H1 (cell line): ENCODE measurements around the gene ROR1. TPM values are rescaled to one million over a fixed set of nuclear protein-coding genes. Genes with fewer than 3 reads are reported as not detected.

Experiments
- BACH1 ChIP-seq: IDR thresholded peaks from 2 replicates; pipeline ENCODE4 v1.6.1; 2012; ENCODE audit warnings: low read length, improper control_type of control experiment
- CEBPB ChIP-seq: IDR thresholded peaks from 2 replicates; pipeline ENCODE4 v1.6.1; 2012; ENCODE audit warnings: low read depth, low read length
- CHD2 ChIP-seq: IDR thresholded peaks from 2 replicates; pipeline ENCODE4 v1.6.1; 2012; ENCODE audit warnings: low read length, improper control_type of control experiment
- JUN ChIP-seq: IDR thresholded peaks from 2 replicates; pipeline ENCODE4 v1.6.1; 2011; ENCODE audit warnings: low read depth, mild to moderate bottlenecking, improper control_type of control experiment, low read length
- KDM5A ChIP-seq: fragments of 200-600 bp; IDR thresholded peaks from 2 replicates; pipeline ENCODE4 v1.7.1; 2012; ENCODE audit warnings: mild to moderate bottlenecking, low read length, inconsistent platforms, mixed read lengths
- NRF1 ChIP-seq: IDR thresholded peaks from 2 replicates; pipeline ENCODE4 v1.6.1; 2011; ENCODE audit warnings: mild to moderate bottlenecking, low read depth, low read length, improper control_type of control experiment
- PHF8 ChIP-seq: fragments of 200-600 bp; sonication (generic); conservative IDR thresholded peaks from 2 replicates; pipeline ENCODE4 v1.7.1; 2012; ENCODE audit warnings: low read depth, mild to moderate bottlenecking, inconsistent platforms, low read length, moderate library complexity
- RNF2 ChIP-seq: fragments of 200-900, 300-1000 bp; sonication (generic); IDR thresholded peaks from 2 replicates; pipeline ENCODE4 v1.7.1; 2016; ENCODE audit warnings: borderline replicate concordance, low read depth, mild to moderate bottlenecking, antibody characterized with exemption, low read length; ENCODE audit not compliant: poor library complexity, severe bottlenecking; ENCODE audit errors: missing control alignments
- TCF12 ChIP-seq: IDR thresholded peaks from 2 replicates; pipeline ENCODE4 v1.6.1; 2011; ENCODE audit warnings: low read depth, mild to moderate bottlenecking, low read length
- ZNF274 ChIP-seq: IDR thresholded peaks from 2 replicates; pipeline ENCODE4 v1.7.0; 2012; ENCODE audit warnings: low read length, borderline replicate concordance; ENCODE audit errors: extremely low read depth
- polyA plus RNA-seq, 7 experiments: library from polyadenylated mRNA; depleted of rRNA in 3 of 7; stranded (reverse) in 5 of 7; unstranded in 2 of 7; fragments of >200 nt in 5 of 7; fragments of 200-250 nt in 2 of 7; gene quantifications; 1 replicate in 5 of 7; 2 replicates in 1 of 7; 4 replicates in 1 of 7; pipeline versions ENCODE4 v1.2.1 to v1.2.3, GENCODE V29; 2011 to 2013; ENCODE audit warnings: missing spikeins in 2 of 7, mixed read lengths in 2 of 7
- total RNA-seq: library from RNA; stranded (reverse); fragmentation: NEBNext Ultra II Directional; extraction: Animal tissue kit (Norgen Biotek cat#: 25700); gene quantifications from 2 replicates; pipeline ENCODE4 v1.2.1, GENCODE V29; 2021

ROR1 gene
- total and polyA plus RNA-seq, 2 of the 8 experiments (the other 6 are each of a cell fraction or from before 2014, with no cell fraction given) = 33.6 to 73.6 TPM

DNA sequence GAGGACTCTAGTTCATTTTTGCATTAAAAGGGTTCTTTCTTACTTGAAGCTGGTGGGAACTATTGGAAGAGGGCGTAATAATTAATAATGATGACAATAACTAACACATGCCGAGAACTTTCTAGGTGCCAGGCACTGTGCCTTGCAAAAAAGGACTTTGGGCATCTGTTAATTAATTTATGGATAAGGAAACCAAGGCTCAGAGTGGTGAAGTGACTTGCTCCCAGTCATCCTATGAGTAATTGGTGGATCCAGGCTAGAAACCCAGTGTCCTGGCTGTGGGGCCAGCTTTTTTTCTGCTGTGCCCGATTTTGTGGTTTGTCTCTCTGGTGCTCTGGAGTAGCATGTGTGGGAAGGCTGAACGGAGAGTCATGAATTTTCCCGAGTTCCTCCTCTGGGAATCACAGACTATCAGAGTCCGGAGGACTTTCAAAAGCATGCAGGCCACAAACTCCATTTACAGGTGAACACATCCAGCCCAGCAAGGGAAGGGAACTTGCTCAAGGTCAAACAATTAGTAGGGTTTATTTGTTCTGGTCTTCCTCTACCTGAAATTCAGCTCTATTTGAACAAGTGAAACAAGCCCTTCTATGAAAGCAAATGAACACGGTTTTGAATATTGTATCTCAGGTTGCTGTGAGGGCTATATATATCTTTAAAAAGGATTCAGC, 23.4 kb downstream of the ROR1 start (continued):
- TF ChIP-seq RNF2 (no peak), CEBPB (no peak), BACH1 (no peak), TCF12 (no peak), JUN (no peak), CHD2 (no peak), PHF8 (no peak), ZNF274 (no peak), KDM5A (no peak), NRF1 (no peak)
- TF ChIP-seq, all 59 proteins: peak for 0
